HEK293 (cell line): ENCODE measurements around the gene CRYBG1.

ENCODE experiments used
- CTCF ChIA-PET: fragments of 350-600 bp; formaldehyde crosslinking; extraction: SDS; loops from one replicate; lab custom pipeline; 2021; ENCODE audit warnings: antibody characterized with exemption; lab: Yijun Ruan, JAX
- POLR2A ChIA-PET: fragments of 300-600 bp; formaldehyde crosslinking; extraction: SDS; loops from one replicate; lab custom pipeline; 2020; ENCODE audit warnings: antibody characterized with exemption, inconsistent platforms; lab: Yijun Ruan, JAX
- H3K27ac ChIP-seq: fragments of 200-500 bp; sonication (Bioruptor generic); 2 replicates; pipeline ENCODE4 v1.5.1; 2014; ENCODE audit warnings: low read depth, low read length, control low read depth, inconsistent platforms; ENCODE audit errors: extremely low read depth
- H3K36me3 ChIP-seq, 2 experiments: fragments of 200-500 bp in 1 of 2; sonication (Bioruptor generic) in 1 of 2; 1 replicate in 1 of 2; 2 replicates in 1 of 2; pipeline ENCODE4 v1.5.1; 2014 to 2017; ENCODE audit warnings: inconsistent platforms in 2 of 2, low read length in 2 of 2; ENCODE audit not compliant: control insufficient read depth in 2 of 2, insufficient read depth in 1 of 2
- H3K4me1 ChIP-seq: fragments of 200-500 bp; sonication (Bioruptor generic); 2 replicates; pipeline ENCODE4 v1.5.1; 2014; ENCODE audit warnings: mild to moderate bottlenecking, low read length, inconsistent platforms; ENCODE audit not compliant: control insufficient read depth, insufficient read depth
- H3K4me3 ChIP-seq: 2 replicates; pipeline ENCODE4 v1.5.1; 2011; ENCODE audit warnings: low read depth, mild to moderate bottlenecking, control low read depth, low read length, moderate library complexity
- H3K9me3 ChIP-seq: fragments of 200-500 bp; sonication (Bioruptor generic); 2 replicates; pipeline ENCODE4 v1.5.1; 2014; ENCODE audit warnings: low read depth, low read length, inconsistent platforms; ENCODE audit not compliant: control insufficient read depth, insufficient read depth
- BCL11B ChIP-seq: fragments of 450-650 bp; formaldehyde crosslinking; IDR thresholded peaks from 2 replicates; pipeline ENCODE4 v1.5.1; 2016; ENCODE audit warnings: low read depth, missing biosample characterization, missing genetic modification characterization
- FEZF1 ChIP-seq: fragments of 450-650 bp; formaldehyde crosslinking; IDR thresholded peaks from 2 replicates; pipeline ENCODE4 v1.5.1; 2016; ENCODE audit warnings: missing biosample characterization, missing genetic modification characterization
- GLI4 ChIP-seq: fragments of 450-650 bp; formaldehyde crosslinking; IDR thresholded peaks from 2 replicates; pipeline ENCODE4 v1.5.1; 2016; ENCODE audit warnings: missing biosample characterization, missing genetic modification characterization
- HOXA7 ChIP-seq: sonication (generic); formaldehyde crosslinking; IDR thresholded peaks from 2 replicates; pipeline ENCODE4 v1.8.1; 2022; ENCODE audit warnings: missing genetic modification reagents, borderline replicate concordance
- IKZF3 ChIP-seq: fragments of 450-650 bp; IDR thresholded peaks from 2 replicates; pipeline ENCODE4 v1.5.0; 2018; ENCODE audit warnings: missing biosample characterization, mild to moderate bottlenecking, missing genetic modification characterization, moderate library complexity
- KLF8 ChIP-seq: fragments of 450-650 bp; formaldehyde crosslinking; IDR thresholded peaks from 2 replicates; pipeline ENCODE4 v1.5.1; 2016; ENCODE audit warnings: missing biosample characterization, missing genetic modification characterization
- TRIM28 ChIP-seq: IDR thresholded peaks from 2 replicates; pipeline ENCODE4 v1.6.1; 2011; ENCODE audit warnings: low read length, control low read depth, borderline replicate concordance
- ZBTB20 ChIP-seq: fragments of 450-650 bp; formaldehyde crosslinking; IDR thresholded peaks from 2 replicates; pipeline ENCODE4 v1.5.1; 2016; ENCODE audit warnings: missing biosample characterization, missing genetic modification characterization
- ZBTB21 ChIP-seq: fragments of 450-650 bp; formaldehyde crosslinking; IDR thresholded peaks from 2 replicates; pipeline ENCODE4 v1.5.1; 2017; ENCODE audit warnings: missing biosample characterization, missing genetic modification characterization
- ZBTB8A ChIP-seq: fragments of 450-650 bp; formaldehyde crosslinking; IDR thresholded peaks from 2 replicates; pipeline ENCODE4 v1.5.1; 2016; ENCODE audit warnings: missing biosample characterization, missing genetic modification characterization
- ZEB2 ChIP-seq: fragments of 450-650 bp; formaldehyde crosslinking; IDR thresholded peaks from 2 replicates; pipeline ENCODE4 v1.5.1; 2016; ENCODE audit warnings: missing biosample characterization, missing genetic modification characterization
- ZFP37 ChIP-seq: fragments of 450-650 bp; formaldehyde crosslinking; IDR thresholded peaks from 2 replicates; pipeline ENCODE4 v1.5.1; 2016; ENCODE audit warnings: missing biosample characterization, missing genetic modification characterization
- ZNF121 ChIP-seq: fragments of 450-650 bp; formaldehyde crosslinking; IDR thresholded peaks from 2 replicates; pipeline ENCODE4 v1.5.1; 2016; ENCODE audit warnings: missing biosample characterization, missing genetic modification characterization
- ZNF169 ChIP-seq: fragments of 450-650 bp; formaldehyde crosslinking; IDR thresholded peaks from 2 replicates; pipeline ENCODE4 v1.5.1; 2016; ENCODE audit warnings: missing biosample characterization, missing genetic modification characterization
- ZNF184 ChIP-seq: fragments of 450-650 bp; IDR thresholded peaks from 2 replicates; pipeline ENCODE4 v1.5.1; 2018; ENCODE audit warnings: missing biosample characterization, mild to moderate bottlenecking, missing genetic modification characterization
- ZNF2 ChIP-seq: fragments of 450-650 bp; formaldehyde crosslinking; IDR thresholded peaks from 2 replicates; pipeline ENCODE4 v1.5.1; 2016; ENCODE audit warnings: missing biosample characterization, missing genetic modification characterization
- ZNF239 ChIP-seq: fragments of 450-650 bp; formaldehyde crosslinking; IDR thresholded peaks from 2 replicates; pipeline ENCODE4 v1.5.1; 2016; ENCODE audit warnings: missing biosample characterization, missing genetic modification characterization
- ZNF280D ChIP-seq: fragments of 450-650 bp; formaldehyde crosslinking; IDR thresholded peaks from 2 replicates; pipeline ENCODE4 v1.5.1; 2016; ENCODE audit warnings: missing biosample characterization, missing genetic modification characterization
- ZNF302 ChIP-seq: fragments of 450-650 bp; formaldehyde crosslinking; IDR thresholded peaks from 2 replicates; pipeline ENCODE4 v1.5.1; 2016; ENCODE audit warnings: missing biosample characterization, missing genetic modification characterization, low read depth
- ZNF354C ChIP-seq: fragments of 450-650 bp; formaldehyde crosslinking; IDR thresholded peaks from 2 replicates; pipeline ENCODE4 v1.5.1; 2016; ENCODE audit warnings: missing biosample characterization, missing genetic modification characterization, low read depth, borderline replicate concordance
- ZNF398 ChIP-seq: fragments of 450-650 bp; formaldehyde crosslinking; IDR thresholded peaks from 2 replicates; pipeline ENCODE4 v1.5.1; 2017; ENCODE audit warnings: missing biosample characterization, missing genetic modification characterization
- ZNF501 ChIP-seq: fragments of 450-650 bp; formaldehyde crosslinking; IDR thresholded peaks from 2 replicates; pipeline ENCODE4 v1.5.1; 2016; ENCODE audit warnings: missing biosample characterization, missing genetic modification characterization
- ZNF530 ChIP-seq: fragments of 450-650 bp; formaldehyde crosslinking; IDR thresholded peaks from 2 replicates; pipeline ENCODE4 v1.5.1; 2016; ENCODE audit warnings: low read depth, missing biosample characterization, missing genetic modification characterization
- ZNF544 ChIP-seq: fragments of 450-650 bp; formaldehyde crosslinking; IDR thresholded peaks from 2 replicates; pipeline ENCODE4 v1.5.0; 2017; ENCODE audit warnings: missing biosample characterization, missing genetic modification characterization
- ZNF621 ChIP-seq: fragments of 450-650 bp; formaldehyde crosslinking; IDR thresholded peaks from 2 replicates; pipeline ENCODE4 v1.5.1; 2017; ENCODE audit warnings: missing biosample characterization, missing genetic modification characterization
- ZNF624 ChIP-seq: fragments of 450-650 bp; formaldehyde crosslinking; IDR thresholded peaks from 2 replicates; pipeline ENCODE4 v1.5.1; 2017; ENCODE audit warnings: missing biosample characterization, missing genetic modification characterization
- ZNF626 ChIP-seq: fragments of 450-650 bp; sonication (Bioruptor Pico); formaldehyde crosslinking; IDR thresholded peaks from 2 replicates; pipeline ENCODE4 v1.5.1; 2018; ENCODE audit warnings: missing biosample characterization, missing genetic modification characterization, inconsistent platforms
- ZNF654 ChIP-seq: fragments of 450-650 bp; formaldehyde crosslinking; IDR thresholded peaks from 2 replicates; pipeline ENCODE4 v1.5.1; 2016; ENCODE audit warnings: low read depth, missing biosample characterization, missing genetic modification characterization
- ZNF670 ChIP-seq: fragments of 450-650 bp; formaldehyde crosslinking; IDR thresholded peaks from 2 replicates; pipeline ENCODE4 v1.5.1; 2016; ENCODE audit warnings: missing biosample characterization, missing genetic modification characterization, low read depth
- ZNF701 ChIP-seq: fragments of 450-650 bp; formaldehyde crosslinking; IDR thresholded peaks from 2 replicates; pipeline ENCODE4 v1.5.1; 2016; ENCODE audit warnings: missing biosample characterization, missing genetic modification characterization
- ZNF747 ChIP-seq: fragments of 450-650 bp; formaldehyde crosslinking; IDR thresholded peaks from 2 replicates; pipeline ENCODE4 v1.5.1; 2016; ENCODE audit warnings: missing biosample characterization, missing genetic modification characterization
- ZSCAN16 ChIP-seq: fragments of 450-650 bp; formaldehyde crosslinking; IDR thresholded peaks from 2 replicates; pipeline ENCODE4 v1.5.1; 2016; ENCODE audit warnings: missing biosample characterization, missing genetic modification characterization
- ZXDB ChIP-seq: fragments of 450-650 bp; formaldehyde crosslinking; IDR thresholded peaks from 2 replicates; pipeline ENCODE4 v1.5.1; 2016; ENCODE audit warnings: missing biosample characterization, missing genetic modification characterization
- TF ChIP-seq, protein P1 (sequence below): fragments of 450-650 bp; formaldehyde crosslinking; IDR thresholded peaks from 2 replicates; pipeline ENCODE4 v1.5.1; 2016; ENCODE audit warnings: missing biosample characterization, missing genetic modification characterization

Gene CRYBG1

DNA sequence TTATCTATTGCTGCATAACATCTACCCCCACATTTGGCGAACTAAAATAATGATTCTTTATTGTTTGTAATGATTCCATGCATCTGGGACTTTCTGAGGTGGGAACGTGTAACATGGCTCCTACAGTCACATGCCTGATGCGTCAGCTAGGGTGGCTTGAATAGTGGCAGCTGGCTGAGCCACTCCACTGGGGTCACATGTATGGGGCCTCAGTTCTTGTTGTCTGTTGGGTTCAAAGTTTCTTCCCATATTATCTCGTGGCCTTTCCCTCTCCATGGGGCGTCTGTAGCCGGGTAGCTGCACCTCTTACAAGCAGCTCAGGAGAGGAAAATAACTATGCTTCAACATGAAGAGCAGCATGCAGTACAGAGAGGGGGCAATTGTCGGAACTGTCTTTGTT lies 69.9 kb downstream of the CRYBG1 start (continued):
- no peak for TF ChIP-seq ZNF121 (tag by site-specific recombination)

DNA sequence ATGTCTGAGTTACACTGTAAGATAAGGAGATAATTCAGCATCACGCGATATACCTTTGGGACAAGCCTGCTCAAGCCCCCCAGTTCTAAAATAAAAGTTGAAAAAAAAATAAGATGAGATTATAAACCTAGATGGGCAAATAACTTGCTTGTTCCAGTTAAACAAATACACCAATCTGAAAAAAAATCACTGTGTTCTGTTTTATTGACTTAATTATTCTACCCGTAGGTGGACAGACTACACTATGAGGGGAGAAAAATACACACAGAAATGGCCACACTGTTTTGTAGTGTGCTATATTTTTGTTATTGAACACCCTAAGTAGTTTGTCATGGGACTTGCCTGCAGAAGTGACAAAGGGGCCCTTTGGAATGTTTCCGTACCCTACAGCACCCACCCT lies 70.9 kb downstream of the CRYBG1 start:
- ChIA-PET CTCF (interaction anchor here (0.6 to 1.1 kb wide), 3 partner anchors 11 to 92 kb away, joined by 3 read pairs; no protein-coding TSS in a partner anchor), POLR2A (no interaction called here)
- no peak overlapping the region for H3K4me3 ChIP-seq
- no peaks in the 10 kb centered on the region for H3K4me1 ChIP-seq
- H3K36me3 ChIP-seq = no peaks in the 10 kb centered on the region
- TF ChIP-seq ZNF280D (tag by site-specific recombination) (no peak), ZNF184 (tag by site-specific recombination) (no peak), ZSCAN16 (tag by site-specific recombination) (no peak), ZFP37 (tag by site-specific recombination) (no peak), ZNF354C (tag by site-specific recombination) (no peak), ZNF544 (tag by site-specific recombination) (no peak), ZNF2 (tag by site-specific recombination) (no peak), ZNF501 (tag by site-specific recombination) (no peak), ZNF747 (tag by site-specific recombination) (no peak), ZNF670 (tag by site-specific recombination) (no peak), ZNF169 (no peak), ZBTB20 (tag by site-specific recombination) (no peak), ZBTB21 (no peak), IKZF3 (no peak), ZNF302 (no peak)
- TF ChIP-seq, protein P1, sequence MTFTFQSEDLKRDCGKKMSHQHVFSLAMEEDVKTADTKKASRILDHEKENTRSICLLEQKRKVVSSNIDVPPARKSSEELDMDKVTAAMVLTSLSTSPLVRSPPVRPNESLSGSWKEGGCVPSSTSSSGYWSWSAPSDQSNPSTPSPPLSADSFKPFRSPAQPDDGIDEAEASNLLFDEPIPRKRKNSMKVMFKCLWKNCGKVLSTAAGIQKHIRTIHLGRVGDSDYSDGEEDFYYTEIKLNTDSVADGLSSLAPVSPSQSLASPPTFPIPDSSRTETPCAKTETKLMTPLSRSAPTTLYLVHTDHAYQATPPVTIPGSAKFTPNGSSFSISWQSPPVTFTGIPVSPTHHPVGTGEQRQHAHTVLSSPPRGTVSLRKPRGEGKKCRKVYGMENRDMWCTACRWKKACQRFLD (tag by site-specific recombination) = no peak
- H3K9me3 ChIP-seq = no peaks in the 10 kb centered on the region
- no peak overlapping the region for H3K27ac ChIP-seq

GRCh38 chr6:106431972-106432371 lies 71.5 kb downstream of the CRYBG1 start:
- CTCF ChIA-PET = interaction anchor here (0.8 to 1.1 kb wide), 3 partner anchors 11 to 135 kb away, joined by 3 read pairs; no protein-coding TSS in a partner anchor
- Histone ChIP-seq H3K36me3 (no peaks in the 10 kb centered on the region), H3K4me1 (no peaks in the 10 kb centered on the region), H3K9me3 (no peaks in the 10 kb centered on the region), H3K27ac (no peak overlapping the region), H3K4me3 (no peak overlapping the region)
- no peak for TF ChIP-seq ZNF621
- no peak for TF ChIP-seq ZNF530
- TF ChIP-seq ZNF239 (tag by site-specific recombination) = no peak
- no peak for TF ChIP-seq BCL11B
- no peak for TF ChIP-seq ZNF398 (tag by site-specific recombination)
- no peak for TF ChIP-seq FEZF1 (tag by site-specific recombination)
- no peak for TF ChIP-seq TRIM28
- TF ChIP-seq GLI4 (tag by site-specific recombination) = no peak
- no peak for TF ChIP-seq HOXA7 (CRISPR knock-in tag)
- TF ChIP-seq ZEB2 (tag by site-specific recombination) = no peak
- TF ChIP-seq KLF8 (tag by site-specific recombination) = no peak
- TF ChIP-seq ZXDB (tag by site-specific recombination) = no peak
- no peak for TF ChIP-seq ZNF701 (tag by site-specific recombination)
- no peak for TF ChIP-seq ZNF626 (tag by site-specific recombination)
- TF ChIP-seq ZBTB8A = no peak
- no peak for TF ChIP-seq ZNF654 (tag by site-specific recombination)
- no peak for TF ChIP-seq ZNF624 (tag by site-specific recombination)
- POLR2A ChIA-PET = no interaction called here
